Transverse colon (tissue), 4 donors: Measurements from ENCODE around the gene ROBO1. TPM values are rescaled to one million over a fixed set of nuclear protein-coding genes. Genes with fewer than 3 reads are reported as not detected.
A peak's percentile ranks its signal among the peaks of the same experiment; 100 is the strongest.
"Not testable (repeated sequence)": the region's sequence is repeated elsewhere in the genome, so short reads cannot be mapped to it uniquely, and the experiment has no call there.

Experiments used
- DNase-seq: peaks from one replicate; pipeline ENCODE4 v3.0.0-alpha.2; 2019
- H3K27ac ChIP-seq, 4 donors: fragments of 200-600 bp; sonication (generic); 2 replicates each; pipeline ENCODE4 v1.5.1; 2016 to 2018; ENCODE audit warnings: inconsistent platforms in 4 of 4
- H3K27me3 ChIP-seq: fragments of 200-600 bp; sonication (generic); 2 replicates; pipeline ENCODE4 v1.5.1; 2017; ENCODE audit warnings: inconsistent platforms
- H3K36me3 ChIP-seq, 4 donors: fragments of 200-600 bp; sonication (generic); 2 replicates each; pipeline ENCODE4 v1.5.1; 2017 to 2019; ENCODE audit warnings: inconsistent platforms in 4 of 4
- H3K4me1 ChIP-seq, 4 donors: fragments of 200-600 bp; sonication (generic); 2 replicates each; pipeline ENCODE4 v1.5.1; 2017 to 2020; ENCODE audit warnings: inconsistent platforms in 4 of 4
- H3K4me3 ChIP-seq, 4 donors: fragments of 200-600 bp; sonication (generic); 1 replicate in 1 of 4; 2 replicates in 3 of 4; pipeline versions ENCODE4 v1.5.1 to v1.6.1; 2017 to 2019; ENCODE audit warnings: inconsistent platforms in 4 of 4
- H3K9me3 ChIP-seq, 2 donors: fragments of 200-600 bp; sonication (generic); 2 replicates each; pipeline ENCODE4 v1.5.1; 2017 to 2019; ENCODE audit warnings: inconsistent platforms in 2 of 2
- CTCF ChIP-seq, 5 experiments: fragments of 200-600 bp in 3 of 5; fragments of 450-650 bp in 2 of 5; sonication (generic) in 3 of 5; IDR thresholded peaks; 1 replicate in 2 of 5; 2 replicates in 3 of 5; pipeline ENCODE4 v1.5.1; 2016 to 2017; ENCODE audit warnings: antibody characterized with exemption in 5 of 5, inconsistent platforms in 3 of 5, mild to moderate bottlenecking in 2 of 5, moderate library complexity in 1 of 5
- EP300 ChIP-seq: sonication (generic); formaldehyde crosslinking; IDR thresholded peaks from one replicate; pipeline ENCODE4 v1.6.1; 2017; ENCODE audit warnings: antibody characterized with exemption, low read depth
- POLR2A ChIP-seq: fragments of 450-650 bp; IDR thresholded peaks from one replicate; pipeline ENCODE4 v1.6.1; 2016; ENCODE audit warnings: antibody characterized with exemption, mild to moderate bottlenecking, moderate library complexity
- POLR2AphosphoS5 ChIP-seq, 3 donors: sonication (generic); formaldehyde crosslinking; IDR thresholded peaks; one replicate each; pipeline ENCODE4 v1.6.1; 2016; ENCODE audit warnings: antibody characterized with exemption in 3 of 3
- WGBS, 2 donors: methylation state at CpG; one replicate each; pipeline ENCODE4 v1.1.5; 2018; ENCODE audit warnings: low coverage in 1 of 2; 5-methylcytosine and 5-hydroxymethylcytosine counted together
- in situ Hi-C, 4 donors: fragments of 200-750 bp; cut with MboI; loops; one replicate each; pipeline versions ENCODE4 v1.15.0 to v1.15.1; 2017; ENCODE audit warnings: low sequenced_read_pairs in 3 of 4, low pct_ligation_motif_present in 1 of 4, low pct_unique_long_range_greater_than_20kb in 1 of 4
- intact Hi-C: fragments of 100-400 bp; cut with DNase I; formaldehyde crosslinking; loops from one replicate; pipeline ENCODE4 v1.15.1; 2023; ENCODE audit warnings: low total_unique reads
- total RNA-seq, 4 donors: library from RNA; depleted of rRNA; stranded (reverse); fragments of >200 nt; gene quantifications; one replicate each; pipeline ENCODE4 v1.1.0, GENCODE V29; 2016

The ROBO1 gene
- total RNA-seq, 4 donors from 2014 or later = 7.6 to 68.7 (median 9.1) TPM

DNA sequence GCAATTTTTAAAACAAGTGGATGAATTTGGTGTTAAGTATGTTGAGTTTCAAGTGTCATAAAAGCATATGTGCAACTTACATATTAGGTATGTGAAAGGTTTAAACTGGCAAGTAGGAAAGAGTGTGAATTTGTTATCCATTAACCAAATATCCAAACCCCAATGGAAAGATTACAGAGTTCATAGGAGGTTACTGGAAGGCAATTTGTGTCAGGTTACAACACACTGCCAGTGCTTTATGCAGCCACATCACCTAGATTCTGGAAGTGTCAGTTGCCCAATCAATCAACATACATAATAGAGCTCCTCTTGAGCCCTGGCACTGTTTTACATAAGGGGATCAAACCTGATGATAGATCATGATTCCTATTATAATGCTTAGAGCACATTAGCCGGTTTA, 261.0 kb downstream of the ROBO1 start:
- in situ Hi-C loops = loop anchor here in 1 of 4 donors (25.0 kb wide), 1 partner anchor 1181 kb away; no protein-coding TSS in a partner anchor
- Histone ChIP-seq H3K36me3 (no peaks in the 10 kb centered on the region), H3K4me1 (no peaks in the 10 kb centered on the region), H3K27me3 (no peaks in the 10 kb centered on the region), H3K9me3 (peaks cover 0 to 3% of the 10 kb centered on the region in 2 donors), H3K27ac (no peak overlapping the region), H3K4me3 (no peak overlapping the region)
- TF ChIP-seq EP300 = no peak
- no peak for TF ChIP-seq POLR2A
- TF ChIP-seq CTCF (IDR thresholded peaks at IDR 0.05) = no peak
- TF ChIP-seq POLR2AphosphoS5 (IDR thresholded peaks at IDR 0.05) = no peak
- intact Hi-C loops = no loop called here
- WGBS, 2 donors = 60 to 95% methylated on average over 1 of the region's 1 CpG
- DNase-seq = no peak

GRCh38 chr3:79502216-79502681, 265.5 kb downstream of the ROBO1 start:
- intact Hi-C loops, H3K4me1 ChIP-seq, H3K9me3 ChIP-seq, DNase-seq, H3K27ac ChIP-seq, H3K36me3 ChIP-seq, H3K27me3 ChIP-seq, H3K4me3 ChIP-seq: not testable (repeated sequence)
- 98% methylated on average over 39 of the region's 39 CpGs; no CpG with 5 or more reads in 1 of the 2 donors for WGBS, 2 donors
- in situ Hi-C loops = loop anchor here in 1 of 4 donors (25.0 kb wide), 1 partner anchor 1185 kb away; no protein-coding TSS in a partner anchor

GRCh38 chr3:79497447-79498111, 270.2 kb downstream of the ROBO1 start:
- no peaks in the 10 kb centered on the region for H3K27me3 ChIP-seq
- H3K4me3 ChIP-seq = no peak overlapping the region
- no peaks in the 10 kb centered on the region for H3K9me3 ChIP-seq
- TF ChIP-seq POLR2A (no peak), CTCF (IDR thresholded peaks at IDR 0.05) (peak; percentile 25 to 65 (median 55))
- in situ Hi-C loops (no loop called here), intact Hi-C loops (no loop called here)
- H3K4me1 ChIP-seq = no peaks in the 10 kb centered on the region
- no peak overlapping the region for H3K27ac ChIP-seq
- no peaks in the 10 kb centered on the region for H3K36me3 ChIP-seq
- 22 to 28% methylated on average over 7 of the region's 7 CpGs for WGBS, 2 donors
- no peak for DNase-seq

GRCh38 chr3:79491029-79491641, 276.7 kb downstream of the ROBO1 start:
- in situ Hi-C loops = no loop called here

More at GRCh38 chr3:79491029-79491641, 276.7 kb downstream of the ROBO1 start:
- Histone ChIP-seq H3K27ac (no peak overlapping the region), H3K27me3 (no peaks in the 10 kb centered on the region), H3K36me3 (no peaks in the 10 kb centered on the region), H3K4me3 (no peak overlapping the region), H3K9me3 (no peaks in the 10 kb centered on the region), H3K4me1 (peaks cover 0 to 3% (median 0%) of the 10 kb centered on the region in 4 donors)
- intact Hi-C loops = no loop called here
- WGBS, 2 donors = 44 to 62% methylated on average over 3 to 4 of the region's 4 CpGs
- DNase-seq = no peak
- no peak for TF ChIP-seq POLR2A
- no peak for TF ChIP-seq POLR2AphosphoS5 (IDR thresholded peaks at IDR 0.05)
- TF ChIP-seq EP300 = no peak
- TF ChIP-seq CTCF (IDR thresholded peaks at IDR 0.05) = no peak
